Glomerular visceral epithelial cell (primary cell): ENCODE measurements around the gene TEC.
A peak's percentile ranks its signal among the peaks of the same experiment; 100 is the strongest.

ENCODE experiments used
- DNase-seq: peaks from one replicate; pipeline ENCODE4 v3.0.0-alpha.2; 2016; ENCODE audit errors: extremely low spot score

TEC gene

DNA sequence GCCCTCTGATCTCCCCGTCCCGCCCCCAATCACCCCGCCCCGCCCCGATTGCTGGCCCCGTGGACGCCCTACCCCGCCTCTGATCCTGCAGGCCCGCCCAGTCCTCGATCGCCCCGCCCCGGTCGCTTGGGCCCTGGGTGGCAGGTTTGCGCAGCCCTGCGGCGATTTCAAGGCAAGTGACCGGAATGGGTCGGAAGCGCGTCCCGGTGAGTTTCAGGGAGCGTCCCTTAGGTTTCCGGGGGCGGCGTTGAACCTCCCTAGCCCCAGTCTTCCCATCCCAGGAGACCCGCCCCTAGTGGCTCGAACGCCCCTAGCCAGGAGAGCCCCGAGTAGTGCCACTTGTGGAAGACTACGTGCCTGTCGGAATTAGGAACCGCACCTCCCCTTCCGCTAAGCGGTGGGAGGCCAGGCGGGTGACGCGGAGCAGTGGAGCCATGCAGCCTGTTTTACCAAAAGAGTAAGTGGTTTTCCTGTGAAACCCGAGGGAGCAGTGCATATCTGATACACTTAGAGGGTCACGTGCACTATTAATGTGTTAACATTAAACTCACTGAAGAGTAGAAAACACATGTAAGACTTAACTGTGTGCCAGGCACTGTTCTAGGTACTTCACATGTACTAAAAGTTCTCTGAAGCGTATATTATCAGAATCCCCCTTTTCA is 354 bp upstream of the TEC start:
- peak; percentile 94 for DNase-seq

DNA sequence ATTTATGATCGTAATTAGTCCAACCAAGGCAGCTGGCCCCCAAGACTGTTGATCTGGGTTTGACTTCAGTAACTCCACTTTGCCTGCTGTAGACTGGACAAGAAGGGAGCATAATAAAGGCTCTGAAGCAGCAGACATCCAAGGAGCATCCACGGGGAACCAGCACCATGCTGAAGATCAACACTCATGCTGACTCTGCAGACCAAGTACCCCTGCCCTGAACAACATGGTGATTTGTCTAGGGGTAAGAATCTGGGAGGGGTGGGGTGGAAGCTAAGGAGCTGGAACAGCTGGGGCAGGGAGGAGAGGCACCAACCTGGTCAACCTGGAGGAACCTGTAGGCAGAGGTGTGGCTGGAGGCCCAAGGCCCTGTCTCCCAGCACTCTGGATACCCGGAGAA is 2.1 kb downstream of the TEC start:
- DNase-seq: no peak

DNA sequence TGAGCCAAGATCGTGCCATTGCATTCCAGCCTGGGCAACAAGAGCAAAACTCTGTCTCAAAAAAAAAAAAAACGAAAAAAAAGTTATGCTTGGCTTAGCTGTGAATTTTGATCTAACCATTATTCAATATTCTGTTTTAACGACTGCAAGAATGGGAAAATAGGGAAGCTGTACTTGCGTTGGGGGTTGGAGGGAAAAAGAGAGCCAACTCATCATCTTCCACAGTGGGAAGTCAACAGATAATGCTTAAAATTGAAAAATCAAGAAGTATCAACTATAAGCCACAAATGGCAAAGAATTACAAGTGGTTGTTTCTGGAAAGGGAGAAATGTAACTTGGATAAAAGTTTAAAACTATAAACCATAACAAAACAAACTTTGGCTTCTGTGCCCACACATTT is 2.9 kb downstream of the TEC start:
- no peak for DNase-seq

DNA sequence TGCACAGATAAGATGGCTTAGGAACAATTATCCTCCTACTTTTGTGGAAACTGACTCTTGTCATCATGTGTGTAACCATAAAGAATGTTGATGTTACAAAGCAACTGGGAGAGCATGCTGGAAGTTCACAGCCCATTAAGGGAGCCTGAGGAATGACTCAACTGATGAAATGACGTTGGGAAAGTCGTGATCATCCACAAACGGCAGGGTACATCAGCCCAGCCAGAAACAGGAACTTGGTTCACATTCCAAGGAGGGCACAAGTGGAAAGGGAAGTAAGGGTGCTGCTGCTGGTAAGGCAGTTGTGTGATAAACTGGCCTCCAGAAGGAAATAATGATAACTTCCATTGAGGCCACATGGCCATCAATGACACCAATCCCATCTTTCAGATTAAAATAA is 6.7 kb downstream of the TEC start:
- peak; percentile 83 for DNase-seq

DNA sequence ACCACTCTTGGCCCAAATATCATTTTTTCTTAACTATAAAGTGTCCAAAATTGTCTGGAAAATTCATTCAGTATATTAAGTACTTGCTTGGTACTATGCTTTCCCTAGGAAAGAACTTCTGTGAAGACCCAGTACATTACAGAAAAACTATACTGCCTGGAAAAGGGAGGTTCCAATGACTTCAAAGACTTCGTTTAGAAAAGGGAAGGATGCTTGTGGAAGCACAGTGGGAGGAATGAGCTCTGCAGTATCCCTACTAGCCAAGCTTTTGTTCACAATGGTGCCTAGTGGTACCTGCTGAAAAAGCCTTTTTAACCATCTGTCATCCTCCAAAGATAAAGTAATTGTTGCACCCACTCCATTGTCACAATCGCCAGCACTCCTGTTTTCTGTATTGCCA is 7.2 kb downstream of the TEC start:
- no peak for DNase-seq

DNA sequence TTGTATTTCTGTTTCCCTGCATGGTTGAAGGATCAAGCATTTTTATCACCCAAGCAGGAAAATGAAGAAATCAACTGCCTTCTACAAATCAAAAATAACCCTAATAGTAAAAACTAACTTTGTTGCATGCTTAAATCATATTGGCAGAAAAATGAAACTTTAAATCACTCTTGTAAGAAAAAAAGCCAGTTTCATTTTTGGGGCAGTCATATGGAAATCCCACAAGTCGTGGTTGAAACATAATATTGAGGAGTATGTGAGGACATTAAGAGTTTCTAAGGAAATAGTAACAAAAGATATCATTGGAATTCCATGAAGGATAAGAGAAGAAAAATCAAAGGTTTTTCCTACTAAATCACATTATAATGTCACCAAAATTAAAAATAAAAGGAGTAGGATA is 8.4 kb downstream of the TEC start:
- DNase-seq: peak; percentile 63

DNA sequence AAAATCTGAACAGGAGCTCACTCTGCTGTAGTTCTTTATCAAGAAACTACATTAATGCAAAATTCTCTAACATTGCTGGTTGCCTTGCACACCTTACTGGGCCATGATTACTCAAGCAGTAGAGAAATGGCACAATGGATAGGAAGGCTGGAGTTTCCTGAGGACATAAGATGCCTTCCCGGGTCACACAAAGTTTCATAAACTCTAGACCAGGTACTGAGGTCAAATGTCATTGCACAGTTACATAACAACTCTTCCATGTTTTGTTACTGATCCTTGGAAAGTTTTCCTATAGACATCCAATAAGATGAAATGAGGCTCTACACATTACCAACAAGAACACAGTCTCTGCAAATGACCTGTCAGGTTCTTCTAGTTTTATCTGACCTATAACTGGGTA is 9.9 kb downstream of the TEC start:
- DNase-seq: no peak

DNA sequence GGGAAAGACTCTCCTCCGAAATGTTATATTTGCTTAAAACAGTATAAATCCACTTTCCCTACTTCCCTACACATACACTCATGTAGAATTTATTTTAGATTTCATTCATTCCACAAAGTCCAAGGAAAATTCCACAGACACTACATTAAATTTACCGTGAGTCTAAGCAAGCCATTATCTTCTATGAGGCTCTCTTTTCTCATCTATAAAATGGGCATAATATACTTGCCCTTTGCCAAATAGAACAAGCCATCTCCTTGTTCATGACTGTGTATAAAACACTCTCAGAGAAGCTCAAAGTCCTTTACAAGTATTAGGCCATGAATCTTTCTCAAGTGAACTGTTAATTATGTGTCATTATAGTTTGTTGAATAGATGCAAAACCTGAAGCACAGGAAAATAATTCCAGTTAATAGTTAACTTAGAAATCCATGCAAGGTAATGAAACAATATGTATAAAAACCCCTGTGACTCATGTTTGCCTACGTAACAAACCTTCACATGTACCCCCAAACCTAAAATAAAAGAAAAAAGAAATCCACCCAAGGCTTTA is 10.7 kb downstream of the TEC start:
- peak; percentile 17 for DNase-seq

DNA sequence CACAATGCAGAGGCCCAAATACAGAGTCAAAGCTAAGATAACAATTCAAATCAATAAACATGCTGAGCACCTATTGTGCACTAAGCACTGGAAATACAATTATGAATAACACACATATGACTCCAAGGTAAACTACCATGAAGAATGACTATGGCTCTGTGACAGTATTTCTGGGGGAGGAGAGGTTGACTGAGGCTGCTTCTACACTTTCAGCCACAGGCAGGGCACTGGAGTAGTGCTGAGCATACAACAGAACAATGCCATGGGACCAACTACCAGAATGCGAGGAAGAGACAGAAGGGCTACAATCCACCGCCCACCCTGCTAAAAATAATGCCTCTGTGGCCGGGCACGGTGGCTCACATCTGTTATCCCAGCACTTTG is 13.7 kb downstream of the TEC start:
- DNase-seq: no peak

DNA sequence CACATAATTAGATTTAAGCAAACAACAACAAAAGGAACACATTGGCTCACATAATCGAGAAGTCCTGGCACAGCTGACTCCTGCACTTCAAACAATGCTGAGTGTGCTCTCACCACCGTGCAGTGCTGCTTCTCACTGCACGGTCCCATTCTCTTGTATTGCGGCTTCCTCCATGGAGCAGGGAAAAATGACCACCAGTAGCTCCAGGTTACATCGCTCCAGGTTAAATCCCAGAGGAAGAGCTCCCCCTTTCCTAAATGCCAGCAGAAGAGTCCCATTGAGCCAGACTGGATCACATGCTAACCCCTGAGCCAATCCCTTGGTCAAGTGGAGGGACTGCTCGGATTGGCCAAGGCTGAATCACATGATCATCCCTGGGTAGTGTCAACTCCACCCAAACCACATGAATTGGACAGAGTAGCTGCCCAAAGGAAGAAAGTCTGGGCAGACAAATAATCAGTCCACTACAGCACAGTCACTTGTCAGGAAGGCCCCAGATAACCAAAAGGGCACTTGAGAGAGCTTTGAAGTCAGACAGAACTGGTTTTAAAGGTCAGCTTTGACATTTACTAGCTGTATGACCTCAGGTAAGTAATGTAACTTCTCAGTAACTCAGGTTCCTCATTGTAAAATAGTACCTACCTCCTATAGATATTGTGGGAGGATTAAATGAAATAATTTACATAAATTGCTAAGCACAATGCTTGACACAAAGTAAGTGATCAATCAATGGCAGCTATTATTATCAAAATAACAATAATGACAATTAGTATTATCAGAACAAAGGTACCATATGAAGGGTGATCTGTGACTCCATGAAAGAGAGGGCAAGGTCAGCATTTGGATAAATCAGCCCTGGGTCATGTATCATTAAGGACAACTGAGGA is 14.3 kb downstream of the TEC start:
- DNase-seq: no peak

DNA sequence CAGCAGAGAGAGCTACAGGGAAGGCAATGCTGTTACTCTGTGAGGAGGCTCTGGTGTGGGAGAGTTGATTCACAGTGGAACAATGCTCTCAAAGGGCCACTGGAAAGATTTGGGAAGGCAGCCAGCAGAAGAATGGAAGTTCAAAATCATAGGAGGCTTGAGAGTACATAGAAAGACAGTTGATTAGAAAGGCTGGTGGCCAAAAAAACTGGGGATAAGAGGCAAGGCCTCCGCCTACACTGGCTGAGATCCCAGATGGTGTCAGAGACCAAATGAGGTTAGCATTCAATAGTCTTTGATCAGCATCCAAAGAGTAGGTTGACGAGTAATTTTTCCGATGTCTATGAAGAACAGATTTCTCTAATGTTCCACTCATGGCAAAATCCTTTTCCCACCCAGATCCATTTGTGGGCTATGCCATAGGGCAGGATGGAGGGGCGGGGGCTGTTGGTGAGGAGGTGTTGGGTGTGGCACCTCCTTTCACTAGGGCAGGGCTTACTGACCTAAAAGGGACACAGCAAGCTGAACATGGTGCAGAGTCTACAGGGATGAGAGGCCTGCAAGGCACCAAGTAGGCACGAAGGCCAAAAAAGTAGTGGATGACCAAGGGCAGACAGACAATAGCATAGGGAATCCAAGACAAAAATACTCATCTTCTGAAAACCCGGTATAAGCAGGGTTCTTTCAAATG is 15.1 kb downstream of the TEC start:
- DNase-seq: peak; percentile 48

DNA sequence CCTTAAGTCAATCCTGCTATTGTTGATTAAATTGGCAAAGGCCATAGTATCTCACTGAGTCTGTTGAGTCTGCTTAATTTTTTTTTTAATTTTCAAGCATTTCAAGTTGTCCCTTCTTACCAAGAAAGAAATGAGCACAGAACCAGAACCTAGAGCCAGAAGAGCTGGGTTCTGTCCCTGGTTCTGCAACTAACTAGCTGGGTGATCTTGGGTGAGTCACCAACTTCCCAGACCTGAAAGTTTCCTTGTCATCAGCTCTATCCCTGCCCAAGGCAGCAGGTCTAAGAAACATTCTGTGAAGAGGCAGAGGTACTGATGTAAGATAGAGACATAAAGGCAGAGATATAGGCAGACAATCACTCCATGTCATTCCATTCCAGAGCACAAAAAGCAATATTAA is 17.3 kb downstream of the TEC start:
- no peak for DNase-seq

DNA sequence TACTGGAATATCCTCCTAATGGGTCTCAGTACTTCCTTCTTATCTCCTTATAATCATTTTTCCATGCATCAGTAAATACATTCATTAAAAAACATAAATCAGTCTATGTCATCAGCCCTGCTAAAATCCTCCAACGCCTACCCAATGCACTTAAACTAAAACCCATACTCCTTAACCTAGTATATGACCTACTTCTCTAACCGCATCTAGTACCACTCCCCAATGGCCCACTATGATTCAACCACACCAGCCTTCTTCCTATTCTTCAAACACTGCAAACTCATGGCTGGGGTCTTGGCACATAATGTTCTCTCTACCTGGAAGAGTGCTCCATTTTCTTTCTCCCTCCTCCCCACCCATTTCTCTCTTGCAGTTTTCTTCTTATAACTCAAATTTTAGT is 18.7 kb downstream of the TEC start:
- DNase-seq: no peak

DNA sequence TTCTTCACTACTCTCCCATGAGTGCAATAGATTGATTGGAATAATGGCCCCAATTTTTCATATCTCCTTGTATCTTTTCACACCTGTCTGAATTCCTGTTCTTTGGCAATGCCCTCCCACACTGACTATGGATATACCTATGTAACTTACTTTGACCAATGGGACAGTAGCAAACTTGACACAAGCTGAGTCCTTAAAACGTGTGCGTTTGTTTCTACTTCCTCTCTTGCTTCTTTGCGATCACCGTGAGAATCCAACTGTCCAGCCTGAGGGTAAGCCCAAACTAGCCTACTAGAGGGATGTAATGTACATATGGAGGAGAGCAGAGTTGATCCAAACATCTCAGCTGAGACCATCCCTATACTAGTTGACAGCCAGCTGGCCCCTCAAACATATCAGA is 19.3 kb downstream of the TEC start:
- DNase-seq: no peak

DNA sequence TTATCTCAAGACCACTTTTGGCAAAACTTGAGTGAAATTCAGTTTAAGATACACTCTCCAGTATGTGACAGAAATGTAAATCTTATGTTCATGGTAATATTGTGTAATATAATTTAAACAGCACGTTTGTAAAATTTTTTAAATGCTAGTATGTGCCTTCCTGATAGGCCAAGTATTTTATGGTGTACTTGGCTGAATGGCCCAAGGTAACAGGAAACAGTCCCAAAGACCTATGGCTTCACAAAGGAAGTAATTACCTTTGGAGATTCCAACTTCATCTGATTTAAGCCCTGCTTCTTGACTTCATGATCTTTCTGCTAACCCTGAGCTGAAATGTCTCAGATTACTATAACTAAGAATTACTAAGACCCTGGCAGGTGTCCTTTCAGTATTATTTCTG is 20.3 kb downstream of the TEC start:
- no peak for DNase-seq

DNA sequence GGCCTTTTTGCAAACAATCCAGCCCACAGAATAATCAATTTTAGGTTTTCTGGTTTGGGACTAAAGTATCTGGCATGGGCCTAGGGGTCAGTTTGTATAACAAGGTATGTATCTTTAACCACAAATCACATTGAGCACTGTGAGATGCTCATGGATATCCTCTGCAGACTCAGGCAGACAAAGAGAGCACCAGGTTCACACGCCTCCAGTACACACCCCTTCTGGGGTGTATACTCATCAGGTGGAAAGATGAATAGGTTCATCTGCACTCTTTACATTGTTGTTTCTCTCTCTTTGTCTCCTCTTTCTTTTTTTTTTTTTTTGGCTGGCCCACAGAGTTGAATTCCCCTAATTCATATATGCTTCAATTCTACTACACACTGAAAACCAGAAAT is 21.1 kb downstream of the TEC start:
- DNase-seq: no peak

DNA sequence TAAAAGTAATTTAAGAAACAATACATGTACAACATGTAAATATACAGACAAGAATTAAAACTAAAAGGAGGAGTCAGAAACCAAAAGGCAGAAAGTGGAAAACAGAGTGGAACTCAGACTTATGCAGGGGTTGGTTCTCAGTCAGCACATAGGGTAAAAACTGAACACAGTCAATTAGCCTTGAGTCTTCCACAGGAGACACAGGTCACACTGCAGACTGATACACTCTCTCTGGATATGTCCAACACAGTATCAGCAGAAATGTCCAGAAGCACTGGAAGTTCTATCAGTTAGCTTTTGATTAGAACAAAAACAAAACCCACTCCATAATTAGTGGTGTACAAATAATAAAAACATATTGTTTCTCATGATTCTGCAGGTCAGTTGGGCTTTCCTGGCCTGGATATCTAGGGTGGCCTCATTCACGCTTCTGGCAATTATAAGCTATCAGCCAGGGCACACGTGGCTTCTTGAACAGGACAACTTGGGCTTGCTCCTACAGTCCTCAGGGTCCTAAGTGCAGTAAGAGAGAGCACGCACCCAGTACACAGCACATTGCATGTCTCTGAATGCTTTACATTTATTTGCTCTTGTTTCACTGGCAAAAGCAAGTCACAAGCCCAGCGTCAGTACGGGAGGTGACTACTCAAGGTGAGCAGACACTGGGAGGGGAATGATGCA is 21.6 kb downstream of the TEC start:
- no peak for DNase-seq

DNA sequence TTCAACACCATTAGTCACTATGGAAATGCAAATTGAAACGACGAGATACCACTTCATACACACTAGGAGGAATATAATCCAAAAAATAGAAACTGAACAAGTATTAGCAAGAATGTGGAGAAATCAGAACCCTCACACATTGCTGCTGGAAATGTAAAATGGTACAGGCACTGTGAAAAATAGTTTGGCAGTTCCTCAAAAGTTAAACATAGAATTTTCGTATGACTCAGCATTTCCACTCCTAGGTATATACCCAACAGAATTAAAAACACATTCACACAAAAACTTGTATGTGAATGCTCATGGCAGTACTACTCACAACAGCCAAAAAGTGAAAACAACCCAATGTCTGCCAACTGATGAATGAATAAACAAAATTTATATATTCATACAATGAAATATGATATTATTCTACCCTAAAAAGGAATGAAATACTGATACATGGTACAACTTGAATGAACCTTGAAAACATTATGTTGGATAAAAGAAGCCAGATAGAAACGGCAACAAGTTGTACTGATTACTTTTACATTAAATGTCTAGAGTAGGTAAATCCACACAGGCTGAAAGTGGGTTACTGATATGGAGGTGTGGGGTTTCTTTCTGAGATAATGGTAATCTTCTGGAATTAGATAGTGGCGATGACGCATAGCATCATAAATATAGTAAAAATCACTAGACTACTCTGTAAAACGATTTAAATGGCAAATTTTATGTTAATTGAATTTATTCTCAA is 22.3 kb downstream of the TEC start:
- DNase-seq: no peak

DNA sequence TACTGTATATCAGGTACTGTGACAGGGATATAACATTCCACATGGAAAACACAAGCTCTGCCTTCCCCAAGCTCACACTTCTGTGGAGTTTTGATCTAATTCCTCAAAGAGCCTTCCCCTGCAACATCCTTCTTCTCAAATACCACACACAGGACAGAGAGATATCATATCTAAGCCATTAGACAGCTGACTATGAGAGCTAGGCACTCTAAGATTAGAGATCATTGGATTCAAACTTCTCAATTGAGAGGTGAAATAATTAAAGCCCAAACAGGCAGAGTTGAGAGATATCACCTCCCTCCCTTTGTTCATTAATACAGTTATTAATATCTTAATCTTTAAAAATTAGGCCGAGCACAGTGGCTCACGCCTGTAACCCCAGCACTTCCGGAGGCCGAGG is 25.0 kb downstream of the TEC start:
- no peak for DNase-seq

DNA sequence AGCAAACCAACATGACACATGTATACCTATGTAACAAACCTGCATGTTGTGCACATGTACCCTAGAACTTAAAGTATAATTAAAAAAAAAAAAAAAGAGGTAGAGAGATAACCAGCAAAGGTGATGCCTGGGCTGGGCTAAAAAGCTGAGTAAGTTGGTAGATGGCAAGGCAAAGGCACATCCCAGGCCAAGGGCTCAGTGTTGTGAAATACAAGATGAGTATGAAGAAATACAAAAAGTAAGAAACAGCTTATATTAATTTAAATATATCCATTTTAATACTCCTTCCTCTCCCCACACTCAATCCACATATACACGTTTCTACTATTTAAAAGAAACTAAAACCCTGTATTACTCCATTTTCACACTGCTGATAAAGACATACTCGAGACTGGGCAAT is 25.8 kb downstream of the TEC start:
- no peak for DNase-seq

DNA sequence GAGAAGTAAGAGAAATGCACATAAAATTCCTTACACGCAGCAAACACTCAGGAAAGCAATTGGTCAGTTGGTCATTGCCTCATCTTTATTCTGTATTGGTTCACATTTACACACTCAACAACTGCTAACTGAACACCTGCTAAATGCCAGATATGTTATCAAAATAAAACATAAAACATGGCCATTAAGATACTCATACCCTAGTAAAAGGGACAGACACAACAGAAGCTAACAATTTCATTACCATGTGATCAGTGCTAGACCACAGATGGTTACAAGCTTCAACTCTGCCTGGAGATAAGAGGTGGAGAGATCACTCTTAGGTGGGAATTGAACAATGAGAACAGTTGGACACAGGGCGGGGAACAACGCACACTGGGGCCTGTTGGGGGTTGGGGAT is 26.2 kb downstream of the TEC start:
- no peak for DNase-seq
